HG02938 (cell line): ENCODE measurements around the gene CELA3A.

Experiments
- ATAC-seq: cut with Tn5 transposase; IDR thresholded peaks from one replicate; pipeline ENCODE4 v1.9.1; 2021; ENCODE audit warnings: mild to moderate bottlenecking, moderate library complexity; ENCODE audit not compliant: unreplicated experiment

The CELA3A gene

GRCh38 chr1:22045604-22046228, 44.3 kb downstream of the CELA3A start:
- ATAC-seq = no peak

- ATAC-seq = no peak
Observed at GRCh38 chr1:22048351-22049192, 47.1 kb downstream of the CELA3A start.

- no peak for ATAC-seq
Observed at GRCh38 chr1:22050330-22050729, 48.9 kb downstream of the CELA3A start.

- ATAC-seq = no peak
Observed at GRCh38 chr1:22051607-22052114, 50.2 kb downstream of the CELA3A start.

GRCh38 chr1:22052115-22053016, 50.9 kb downstream of the CELA3A start, which contains the start of gene CDC42:
TSS of gene CDC42 (plus strand) at chr1:22052709. CDS start at chr1:22078479, 25,770 bp downstream.
- peak; percentile 78 for ATAC-seq

GRCh38 chr1:22053017-22053860, 51.8 kb downstream of the CELA3A start:
- ATAC-seq = peak; percentile 35

GRCh38 chr1:22053861-22054770, 52.7 kb downstream of the CELA3A start:
- no peak for ATAC-seq

GRCh38 chr1:22055463-22055862, 54.0 kb downstream of the CELA3A start:
- ATAC-seq = no peak

- no peak for ATAC-seq
Observed at GRCh38 chr1:22056043-22056442, 54.6 kb downstream of the CELA3A start.

GRCh38 chr1:22056936-22057335, 55.5 kb downstream of the CELA3A start:
- no peak for ATAC-seq

GRCh38 chr1:22057861-22058260, 56.4 kb downstream of the CELA3A start:
- ATAC-seq = no peak
